Left renal cortex interstitium (tissue), 4 donors: Measurements from ENCODE around the gene MKS1. TPM values are rescaled to one million over a fixed set of nuclear protein-coding genes. Genes with fewer than 3 reads are reported as not detected.

Source experiments
- DNase-seq, 4 donors: peaks; one replicate each; pipeline ENCODE4 v3.0.0-alpha.2; 2013; ENCODE audit warnings: low read depth in 4 of 4, low spot score in 2 of 4, missing footprints in 1 of 4
- polyA plus RNA-seq, 4 donors: library from polyadenylated mRNA; unstranded; fragments of 120-200 nt; gene quantifications; one replicate each; pipeline ENCODE4 v1.2.1, GENCODE V29; 2013; ENCODE audit not compliant: insufficient read length in 4 of 4

Gene MKS1
- polyA plus RNA-seq, 4 donors, result 34.8 to 56.9 (median 46.3) TPM

DNA sequence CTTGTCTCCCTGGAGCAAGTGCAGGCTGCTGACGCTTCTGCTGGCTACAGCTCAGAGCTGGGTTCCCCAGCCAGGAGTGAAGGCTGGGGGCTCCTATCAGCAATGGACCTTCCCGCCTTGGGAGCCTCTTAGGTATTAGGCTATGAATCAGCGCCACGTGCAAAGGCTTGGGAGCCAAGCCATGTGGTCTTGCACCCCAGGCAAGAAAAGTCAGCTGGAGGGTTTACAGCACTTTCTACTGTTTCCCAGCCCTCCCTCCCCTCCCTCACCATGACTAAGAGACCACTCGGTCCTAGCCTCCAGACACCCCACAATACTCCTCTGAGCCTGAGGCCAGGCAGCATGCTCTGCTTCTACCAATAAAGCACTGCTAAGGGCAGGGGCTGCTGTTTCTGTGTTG is 14.3 kb downstream of the MKS1 start:
- DNase-seq, result no peak

DNA sequence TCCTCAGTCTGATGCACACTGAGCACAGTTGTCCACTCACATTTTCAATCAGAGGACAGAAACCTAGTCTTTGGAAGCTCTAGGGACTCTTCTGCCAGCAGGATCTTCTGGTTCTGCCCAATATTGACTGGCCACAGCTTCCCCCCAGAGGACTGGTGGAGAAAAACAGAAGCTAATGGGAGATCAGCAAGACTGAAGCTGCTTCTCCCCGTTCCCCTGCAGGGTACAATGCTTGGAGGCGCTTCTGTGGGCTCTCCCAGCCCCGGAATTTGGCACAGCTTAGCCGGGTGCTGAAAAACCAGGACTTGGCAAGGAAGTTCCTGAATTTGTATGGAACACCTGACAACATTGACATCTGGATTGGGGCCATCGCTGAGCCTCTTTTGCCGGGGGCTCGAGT is 16.2 kb downstream of the MKS1 start:
- no peak for DNase-seq

DNA sequence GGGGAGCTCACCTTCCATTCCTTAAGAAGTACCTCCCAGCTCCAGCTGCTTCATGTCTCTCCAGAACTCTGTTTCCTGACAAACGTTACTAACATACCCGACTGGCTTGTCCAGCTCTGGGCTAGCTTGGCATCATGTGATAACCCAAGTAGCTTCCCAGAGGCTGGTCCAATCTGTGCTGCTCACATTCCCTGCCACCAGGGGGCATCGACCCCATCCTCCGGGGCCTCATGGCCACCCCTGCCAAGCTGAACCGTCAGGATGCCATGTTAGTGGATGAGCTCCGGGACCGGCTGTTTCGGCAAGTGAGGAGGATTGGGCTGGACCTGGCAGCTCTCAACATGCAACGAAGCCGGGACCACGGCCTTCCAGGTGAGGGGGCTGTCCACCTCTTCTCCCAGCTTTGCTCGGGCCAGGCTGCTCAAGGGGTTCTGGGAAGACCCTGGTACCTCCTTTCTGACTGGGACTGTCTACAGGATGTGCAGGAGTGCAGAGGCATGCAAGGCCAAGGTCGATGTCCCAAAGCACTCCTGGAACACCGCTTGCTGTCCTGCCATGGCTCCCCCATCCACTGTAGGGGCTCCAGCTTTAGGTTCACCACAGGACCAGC is 18.9 kb downstream of the MKS1 start:
- no peak for DNase-seq

DNA sequence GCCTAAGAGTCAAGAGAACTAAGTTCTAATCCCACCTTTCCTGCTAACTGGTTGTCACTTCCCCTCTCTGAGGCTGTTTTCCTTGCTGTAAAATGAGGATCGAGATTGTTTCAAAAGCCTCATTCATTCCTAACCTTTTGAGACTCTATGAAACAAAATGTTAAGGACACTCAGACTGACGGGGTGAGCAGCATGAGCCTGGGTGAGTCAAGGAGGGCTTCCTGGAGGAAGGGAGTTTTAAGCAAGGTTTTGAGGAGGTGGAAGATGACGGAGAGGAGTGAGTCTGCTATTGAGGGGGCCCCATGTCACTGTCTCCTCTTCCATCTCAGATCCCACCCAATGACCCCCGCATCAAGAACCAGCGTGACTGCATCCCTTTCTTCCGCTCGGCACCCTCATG is 22.4 kb downstream of the MKS1 start:
- no peak for DNase-seq

DNA sequence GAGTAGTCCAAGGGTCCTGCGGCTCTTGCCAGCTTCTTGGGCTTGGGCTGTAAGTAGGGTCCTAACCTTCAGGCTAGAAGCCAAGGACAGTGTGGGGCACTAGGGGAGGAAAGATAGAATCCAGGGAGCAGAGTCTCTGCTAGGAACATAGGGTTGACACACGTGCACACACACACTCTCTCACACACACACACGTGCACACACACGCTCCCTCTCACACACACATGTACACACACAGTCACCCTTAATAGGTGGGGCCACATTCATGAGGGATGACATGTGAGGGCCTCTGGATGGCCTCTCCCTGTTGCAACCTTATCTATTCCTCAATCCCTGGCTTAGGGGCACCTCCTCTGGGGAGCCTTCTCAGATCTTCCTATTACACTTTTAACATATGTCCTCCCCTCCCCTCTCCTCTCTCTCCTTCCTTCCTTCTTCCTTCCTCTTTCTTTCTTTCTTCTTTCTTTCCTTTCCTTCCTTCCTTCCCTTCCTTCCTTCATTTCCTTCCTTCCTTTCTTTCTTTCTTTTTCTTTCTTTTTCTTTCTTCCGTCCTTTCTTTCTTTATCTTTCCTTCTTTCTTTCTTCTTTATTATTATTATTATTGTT is 23.4 kb downstream of the MKS1 start:
- no peak for DNase-seq

DNA sequence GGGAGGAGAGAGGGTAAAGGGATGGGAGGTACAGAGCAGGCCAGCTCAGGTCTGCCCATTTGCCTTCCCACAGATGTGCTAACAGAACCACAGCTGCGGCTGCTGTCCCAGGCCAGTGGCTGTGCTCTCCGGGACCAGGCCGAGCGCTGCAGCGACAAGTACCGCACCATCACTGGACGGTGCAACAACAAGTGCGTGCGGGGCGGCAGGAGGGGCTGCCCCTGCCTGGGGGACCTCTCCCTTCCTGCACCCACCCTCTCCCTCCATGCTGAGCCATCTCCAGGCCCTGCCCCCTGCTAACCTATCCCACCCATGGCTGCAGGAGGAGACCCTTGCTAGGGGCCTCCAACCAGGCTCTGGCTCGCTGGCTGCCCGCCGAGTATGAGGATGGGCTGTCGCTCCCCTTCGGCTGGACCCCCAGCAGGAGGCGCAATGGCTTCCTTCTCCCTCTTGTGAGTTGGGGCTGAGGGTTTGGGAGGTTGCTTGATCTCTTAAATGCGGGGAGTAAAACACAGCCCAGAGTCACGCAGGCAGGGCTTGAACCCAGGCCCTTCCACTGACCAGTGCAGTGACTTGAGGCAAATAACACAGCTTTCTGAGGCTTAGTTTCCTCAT is 25.3 kb downstream of the MKS1 start:
- DNase-seq, result no peak

DNA sequence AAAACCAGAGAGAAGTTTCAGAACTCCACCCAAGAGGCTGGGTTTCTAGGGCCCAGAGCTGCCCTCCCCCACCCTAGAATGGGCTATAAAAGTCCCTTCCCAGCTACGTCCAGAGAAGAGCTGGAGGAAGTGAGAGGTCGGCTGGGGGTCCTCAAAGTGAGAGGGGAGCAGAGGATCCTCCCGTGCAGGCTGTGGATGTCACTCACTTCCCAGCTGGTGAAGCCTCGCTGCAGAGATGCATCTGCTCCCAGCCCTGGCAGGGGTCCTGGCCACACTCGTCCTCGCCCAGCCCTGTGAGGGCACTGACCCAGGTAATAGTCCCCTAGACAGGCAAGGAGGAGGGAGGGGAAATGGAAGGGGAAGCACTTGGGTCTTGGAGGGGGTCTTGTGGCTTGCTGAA is 26.4 kb downstream of the MKS1 start, which contains the start of gene EPX:
EPX (plus strand) TSS at position 115 of the 400 bp plus-strand sequence; CDS start at position 236, 121 bp downstream.
- DNase-seq, result no peak

DNA sequence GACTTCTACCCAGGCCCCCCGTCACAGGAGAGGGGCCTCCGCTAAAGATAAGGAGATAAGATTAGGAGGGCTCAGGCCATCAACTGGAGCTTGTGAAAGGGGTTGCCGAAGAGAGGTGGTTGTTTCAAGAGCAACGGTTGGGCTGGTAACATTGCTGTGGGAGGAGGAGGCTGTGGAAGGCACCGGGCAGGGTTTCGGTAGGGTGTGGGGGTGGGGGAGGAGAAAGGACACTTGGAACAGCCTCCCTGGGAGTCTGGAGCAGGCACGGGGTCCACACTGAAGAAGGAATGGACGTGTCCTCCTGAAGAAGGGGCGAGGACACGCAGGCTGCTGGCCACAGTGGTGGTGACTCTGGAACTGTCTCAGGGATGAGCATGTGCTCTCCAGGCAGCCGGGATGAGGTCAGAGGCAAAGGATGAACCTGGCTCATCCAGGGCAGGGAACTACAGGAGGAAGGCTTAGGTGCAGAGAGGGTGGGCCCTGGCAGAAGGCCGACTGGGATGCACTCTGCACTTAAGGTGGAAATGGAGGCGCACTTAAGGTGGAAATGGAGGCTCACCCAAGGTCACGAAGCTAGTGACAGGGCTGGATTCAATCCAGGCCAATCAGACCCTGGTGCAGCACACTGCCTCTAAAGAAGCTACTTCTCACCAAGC is 27.7 kb downstream of the MKS1 start:
- no peak for DNase-seq

DNA sequence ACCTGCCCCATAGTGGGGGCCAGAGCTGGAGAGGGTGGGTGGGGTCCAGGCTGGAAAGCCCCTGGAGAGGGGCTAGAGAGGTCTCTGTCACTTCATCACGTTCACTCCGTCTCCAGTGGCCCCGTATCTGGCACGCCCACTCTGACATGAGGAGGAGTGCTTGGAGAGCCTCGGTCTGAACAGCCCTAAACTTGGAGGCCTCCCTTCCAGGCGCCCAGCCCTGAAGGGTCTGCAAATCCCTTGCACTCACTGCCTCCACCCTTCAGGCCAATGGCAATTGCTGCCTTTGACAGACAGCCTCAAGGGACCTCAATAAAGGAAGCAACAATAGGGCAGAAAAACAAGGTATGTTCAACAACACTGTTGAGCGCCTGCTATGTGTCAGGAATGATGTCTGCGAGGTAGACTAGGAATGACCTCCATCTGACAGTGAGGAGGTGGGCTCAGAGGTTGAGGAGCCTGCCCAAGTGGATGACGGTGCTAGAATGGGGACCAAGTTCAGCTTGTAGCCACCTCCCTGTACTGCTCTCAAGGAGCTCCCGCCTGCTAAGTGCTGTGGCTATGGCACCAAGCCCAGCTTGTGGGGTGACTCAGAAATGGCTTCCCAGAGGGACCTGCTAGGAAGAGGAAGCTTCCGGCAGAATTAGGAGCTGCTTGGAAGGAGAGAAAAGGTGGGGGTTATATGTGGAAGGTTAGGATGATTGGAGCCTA is 29.5 kb downstream of the MKS1 start:
- no peak for DNase-seq

DNA sequence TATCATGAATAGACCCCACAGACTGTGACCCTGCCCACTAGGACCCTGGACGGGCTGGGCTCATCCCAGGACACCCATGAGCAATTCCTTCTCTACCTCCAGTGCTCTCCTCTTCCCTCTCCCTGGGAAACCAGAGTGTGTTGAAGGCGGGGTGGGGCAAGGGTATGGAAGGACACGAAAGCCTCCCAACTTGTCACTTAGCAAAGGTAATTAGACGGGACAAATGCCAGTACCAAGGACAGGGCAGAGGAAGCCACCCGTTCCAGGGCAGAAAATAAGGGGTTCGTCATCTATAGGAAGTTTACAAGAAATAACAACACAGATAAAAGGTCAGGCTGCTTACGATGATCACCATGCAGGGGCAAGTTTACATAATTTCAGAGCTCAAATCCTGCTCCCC is 31.4 kb downstream of the MKS1 start:
- no peak for DNase-seq

DNA sequence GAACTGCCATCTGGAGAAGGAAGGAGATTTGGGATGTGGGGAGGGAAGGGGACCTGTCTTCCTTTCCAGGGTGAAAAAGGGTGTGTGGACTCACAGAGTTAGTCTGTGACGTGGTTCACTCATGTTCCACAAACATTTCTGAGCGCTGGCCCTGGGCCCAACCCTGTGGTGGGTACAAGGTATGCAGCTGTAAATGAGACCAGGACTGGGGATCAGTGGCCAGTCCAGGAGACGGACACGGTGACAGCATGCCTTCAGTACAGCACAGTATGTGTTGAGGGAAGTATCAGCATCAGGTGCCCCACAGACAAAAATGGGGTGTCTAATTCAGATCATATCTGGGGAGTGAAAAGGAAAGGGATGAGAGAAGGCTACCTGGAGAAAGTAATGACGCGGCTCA is 32.0 kb downstream of the MKS1 start:
- DNase-seq, result no peak

DNA sequence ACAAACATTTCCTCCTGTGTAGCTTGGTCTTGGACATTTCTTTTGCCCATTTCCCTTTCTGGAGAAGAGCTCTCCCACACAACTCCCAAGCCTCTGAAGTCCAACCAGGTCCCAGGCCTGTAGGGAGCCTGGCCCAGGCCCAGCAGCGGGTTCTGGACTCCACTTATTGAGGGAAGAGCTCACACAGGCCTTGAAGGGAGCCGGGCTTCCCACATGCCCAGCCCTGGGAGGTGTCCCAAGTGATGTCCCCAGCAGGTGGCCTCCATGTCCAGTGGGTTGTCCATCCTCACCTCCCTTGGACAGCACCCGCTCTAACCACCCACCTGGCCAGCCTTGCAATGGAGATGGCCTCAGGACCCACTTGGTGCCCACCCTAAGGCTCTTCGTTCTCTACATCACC is 32.5 kb downstream of the MKS1 start:
- no peak for DNase-seq

DNA sequence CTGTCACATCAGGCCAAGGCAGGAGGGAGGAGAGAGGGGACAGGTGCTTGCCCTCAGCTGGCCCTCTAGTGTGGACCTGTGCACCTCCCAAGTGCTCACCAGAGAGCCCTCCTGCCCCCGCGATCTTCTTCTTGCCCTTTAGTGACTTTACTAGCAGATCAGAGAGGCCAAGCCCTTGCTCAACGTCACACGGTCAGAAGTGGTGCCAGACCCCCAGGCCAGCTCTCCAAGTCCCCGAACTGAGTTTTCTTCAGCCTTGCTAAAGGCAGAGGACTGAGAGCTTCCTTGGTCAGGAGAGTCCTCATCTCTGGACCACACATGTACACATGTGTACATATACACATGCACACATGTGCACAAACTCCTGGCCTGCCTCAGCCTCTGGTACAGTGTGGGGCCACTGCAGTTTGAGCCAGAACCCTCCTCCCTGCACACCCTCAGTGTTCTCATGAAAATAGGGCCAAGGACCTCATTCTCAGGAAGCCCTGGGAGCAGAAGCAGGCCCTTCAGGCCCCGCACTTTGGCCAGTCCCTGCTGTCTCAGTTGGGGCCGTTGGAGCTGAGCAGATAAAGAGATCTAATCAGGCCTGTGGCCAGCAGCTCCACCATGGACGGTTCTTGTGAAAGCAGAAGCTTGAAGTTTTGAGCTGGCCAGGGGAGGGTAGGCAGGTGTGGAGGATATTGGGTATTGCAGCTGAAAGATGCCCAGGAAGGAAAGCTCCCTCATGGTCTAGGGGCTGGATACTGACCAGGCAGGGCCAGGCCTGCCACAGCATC is 33.9 kb downstream of the MKS1 start:
- no peak for DNase-seq

DNA sequence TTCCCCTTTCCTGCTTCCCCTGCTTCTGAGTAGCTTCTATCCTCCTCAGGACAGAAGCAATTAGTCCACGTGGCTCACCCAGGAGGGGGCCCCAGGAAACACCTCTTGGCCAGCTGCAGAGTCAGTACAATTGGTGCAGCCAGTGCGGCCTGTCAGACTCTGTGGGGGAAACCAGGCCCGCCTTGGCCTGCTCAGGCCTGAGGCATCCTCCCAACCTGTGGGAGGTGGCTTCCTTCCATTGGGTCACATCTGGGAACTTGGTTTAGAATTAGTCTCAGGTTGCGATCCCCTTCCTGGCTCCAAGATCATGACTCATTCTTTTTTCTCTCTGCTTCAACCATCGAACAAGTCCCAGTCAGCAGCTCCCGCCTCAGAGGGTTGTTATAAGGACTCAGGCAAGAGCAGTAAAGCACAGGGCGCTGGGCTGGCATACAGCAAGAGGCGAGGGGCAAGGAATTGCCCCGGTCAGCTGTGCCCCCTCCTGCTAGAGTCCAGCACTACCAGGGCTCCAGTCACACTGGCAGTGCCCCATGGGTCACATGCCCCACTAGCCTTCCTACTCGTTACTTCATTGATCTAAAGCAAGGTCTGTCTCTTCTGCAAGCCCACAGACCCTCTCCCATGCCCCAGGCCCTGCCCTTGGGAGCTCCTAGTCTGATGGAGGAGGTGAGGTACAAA is 34.6 kb downstream of the MKS1 start:
- DNase-seq, result no peak

DNA sequence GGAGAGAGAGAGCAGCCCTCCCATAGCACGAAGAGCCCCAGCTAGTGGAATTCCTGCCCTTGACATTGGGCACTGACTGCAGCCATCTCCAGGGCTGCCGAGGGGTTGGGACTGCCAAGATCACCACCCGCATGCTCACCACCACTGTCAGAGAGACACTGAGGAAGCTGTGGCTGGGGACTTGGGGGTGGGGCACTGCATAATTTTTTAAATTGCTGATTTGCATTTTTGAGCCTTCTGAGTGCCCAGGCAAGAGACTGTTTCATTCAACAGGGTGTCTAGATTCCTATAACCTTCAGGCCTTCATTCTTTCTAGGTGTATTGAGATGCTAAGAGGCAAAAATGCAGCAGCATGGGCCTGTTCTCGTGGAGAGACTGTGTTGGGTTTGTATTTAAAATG is 35.5 kb downstream of the MKS1 start:
- DNase-seq, result no peak

DNA sequence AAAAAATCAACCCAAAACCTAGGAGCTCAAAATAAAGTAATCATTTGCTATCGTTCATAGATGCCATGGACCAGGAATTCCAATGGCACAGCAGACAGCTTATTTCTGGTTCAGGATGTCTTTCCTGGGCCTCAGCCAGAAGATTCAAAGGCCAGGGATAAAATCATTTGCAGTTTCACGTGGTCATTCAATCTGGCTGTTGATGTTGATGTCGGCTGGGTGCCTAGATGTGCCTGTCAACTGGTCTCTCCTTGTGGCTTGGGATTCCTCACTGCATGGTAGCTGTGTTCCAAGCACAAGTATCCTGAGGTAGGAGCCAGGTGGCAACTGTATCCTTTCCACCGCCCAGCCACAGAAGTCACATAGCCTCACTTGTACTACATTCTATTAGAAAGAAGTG is 37.3 kb downstream of the MKS1 start:
- no peak for DNase-seq

DNA sequence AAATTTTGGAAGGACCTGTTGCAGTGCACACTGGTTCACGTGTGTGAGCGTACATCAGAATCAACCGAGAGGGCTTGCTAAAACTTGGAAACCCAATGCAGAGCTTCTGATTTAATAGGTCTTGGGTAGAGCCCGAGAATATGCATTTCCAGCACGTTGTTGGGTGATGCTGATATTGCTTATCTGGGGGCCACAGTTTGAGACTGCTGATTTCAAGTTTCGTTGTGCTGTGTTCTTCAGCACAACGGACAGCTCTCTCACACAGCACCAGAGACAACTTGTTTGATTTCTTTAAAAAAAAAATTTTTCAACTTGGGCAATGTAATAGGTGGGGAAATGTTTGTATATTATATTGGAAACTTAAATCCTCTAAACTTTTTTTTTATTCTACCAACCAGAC is 42.9 kb downstream of the MKS1 start:
- DNase-seq, result no peak

DNA sequence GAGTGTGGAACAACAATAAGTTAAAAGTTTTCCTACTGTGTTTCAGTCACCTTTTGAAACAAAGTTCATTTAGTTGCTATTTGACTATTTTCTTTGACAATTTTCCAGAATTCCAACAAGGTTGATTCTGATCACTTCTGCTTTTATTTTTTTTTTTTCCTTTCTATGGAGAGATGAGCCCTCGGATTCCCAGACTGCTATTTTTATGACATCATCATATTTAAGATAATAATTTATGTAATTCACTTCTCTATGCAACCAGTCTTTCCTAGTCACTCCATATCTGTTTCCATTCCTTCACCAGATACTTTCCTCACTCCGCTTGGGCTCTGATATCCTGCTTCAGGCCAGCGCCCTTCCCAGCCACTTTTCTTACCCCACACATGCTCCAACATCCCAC is 44.2 kb downstream of the MKS1 start:
- DNase-seq, result no peak

DNA sequence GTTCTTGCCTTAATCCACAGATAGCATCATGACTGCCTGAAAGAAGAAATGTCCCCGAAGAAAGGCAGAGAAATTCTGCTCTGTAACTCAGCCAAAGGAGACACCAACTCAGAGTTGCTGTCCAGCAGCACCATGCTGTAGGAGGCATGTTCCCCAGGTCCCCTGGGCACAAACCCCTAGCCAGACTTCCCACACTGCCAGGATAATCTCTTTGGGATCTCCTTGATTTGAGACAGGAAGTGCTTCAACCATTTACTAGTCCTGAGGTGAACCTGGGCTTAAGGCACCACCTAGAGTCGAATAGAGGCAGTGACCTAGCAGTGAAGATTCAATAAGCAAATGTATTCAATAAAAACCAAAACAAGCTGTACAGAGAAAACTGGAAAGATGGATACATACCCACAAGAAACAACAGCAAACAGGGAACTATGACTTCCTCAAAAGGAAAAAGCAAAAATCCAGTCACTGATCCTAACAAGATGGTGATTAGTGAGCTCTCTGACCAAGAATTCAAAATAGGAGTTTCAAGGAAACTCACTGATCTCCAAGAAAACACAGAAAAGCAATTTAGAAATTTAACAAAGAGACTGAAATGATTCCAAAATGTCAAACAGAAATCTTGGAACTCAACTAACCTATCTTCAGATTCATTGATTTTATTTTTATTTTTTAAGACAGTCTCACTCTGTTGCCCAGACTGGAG is 46.5 kb downstream of the MKS1 start:
- no peak for DNase-seq
